GM19035 (cell line): ENCODE measurements around the gene EFNA3.

ENCODE experiments used
- ATAC-seq: cut with Tn5 transposase; IDR thresholded peaks from one replicate; pipeline ENCODE4 v1.9.1; 2021; ENCODE audit not compliant: unreplicated experiment

Gene EFNA3

DNA sequence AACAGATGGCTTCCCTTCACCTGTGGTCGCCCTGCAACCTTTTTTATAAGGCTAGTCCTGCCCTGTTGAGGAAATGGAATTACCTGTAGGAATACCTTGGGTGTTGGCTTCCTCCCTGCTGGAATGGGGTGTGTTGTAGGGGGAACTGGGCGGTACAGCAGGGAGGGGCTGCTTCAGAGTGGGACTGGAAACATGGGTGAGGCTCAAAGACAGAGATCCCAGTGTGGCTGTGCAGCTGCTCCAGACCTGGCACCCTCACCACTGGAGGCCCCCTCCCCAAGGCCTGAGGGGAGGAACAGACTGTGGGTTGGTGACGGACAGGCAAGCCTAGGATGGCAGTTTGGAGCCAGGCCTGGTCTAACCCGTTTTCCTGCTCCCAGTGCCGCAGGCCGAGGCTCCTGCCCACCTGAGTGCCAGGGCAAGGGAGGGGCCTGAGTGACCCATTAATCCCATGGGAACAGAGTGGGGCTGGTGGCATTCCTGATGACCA is 4.5 kb downstream of the EFNA3 start:
- no peak for ATAC-seq

DNA sequence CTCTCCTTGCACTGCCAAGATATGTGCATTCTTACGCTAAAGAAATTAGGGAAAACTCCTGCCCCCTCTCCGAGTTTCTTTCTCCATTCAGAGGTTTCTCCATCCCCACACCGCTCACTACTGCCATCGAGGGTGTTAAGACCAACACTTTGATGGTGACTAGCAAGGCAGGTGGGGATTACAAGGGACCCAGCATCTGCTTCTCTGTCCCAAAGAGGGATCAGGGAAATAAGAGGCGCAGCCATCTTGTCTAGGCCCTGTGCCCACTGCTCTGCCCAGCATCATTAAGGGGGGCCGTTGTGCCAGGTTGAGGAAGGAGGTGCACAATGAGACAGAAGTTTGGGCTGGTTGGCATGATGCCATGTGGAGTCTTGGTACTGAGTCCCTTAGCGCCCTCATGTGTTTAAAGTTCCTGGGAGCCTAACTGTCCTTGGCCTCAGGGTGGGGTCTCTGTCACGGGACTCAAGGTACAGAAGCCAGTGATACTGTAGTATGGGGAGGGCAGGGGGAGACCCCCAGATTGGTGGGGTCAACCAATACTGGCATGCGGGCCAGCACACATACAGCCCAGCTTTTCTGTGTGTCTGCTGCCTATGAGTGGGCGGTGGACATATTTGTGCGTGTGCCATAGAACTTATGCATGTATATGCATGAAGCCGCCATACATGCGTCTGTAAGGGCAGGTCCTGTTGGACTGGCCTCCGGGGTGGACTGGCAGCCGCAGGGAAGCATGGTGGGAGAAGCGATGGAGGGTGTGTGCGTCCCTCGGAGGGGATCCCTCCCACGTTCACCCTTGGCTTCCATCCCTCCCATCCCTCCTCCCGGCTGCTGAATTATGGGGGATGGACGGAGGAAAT is 5.5 kb downstream of the EFNA3 start:
- ATAC-seq, result no peak

DNA sequence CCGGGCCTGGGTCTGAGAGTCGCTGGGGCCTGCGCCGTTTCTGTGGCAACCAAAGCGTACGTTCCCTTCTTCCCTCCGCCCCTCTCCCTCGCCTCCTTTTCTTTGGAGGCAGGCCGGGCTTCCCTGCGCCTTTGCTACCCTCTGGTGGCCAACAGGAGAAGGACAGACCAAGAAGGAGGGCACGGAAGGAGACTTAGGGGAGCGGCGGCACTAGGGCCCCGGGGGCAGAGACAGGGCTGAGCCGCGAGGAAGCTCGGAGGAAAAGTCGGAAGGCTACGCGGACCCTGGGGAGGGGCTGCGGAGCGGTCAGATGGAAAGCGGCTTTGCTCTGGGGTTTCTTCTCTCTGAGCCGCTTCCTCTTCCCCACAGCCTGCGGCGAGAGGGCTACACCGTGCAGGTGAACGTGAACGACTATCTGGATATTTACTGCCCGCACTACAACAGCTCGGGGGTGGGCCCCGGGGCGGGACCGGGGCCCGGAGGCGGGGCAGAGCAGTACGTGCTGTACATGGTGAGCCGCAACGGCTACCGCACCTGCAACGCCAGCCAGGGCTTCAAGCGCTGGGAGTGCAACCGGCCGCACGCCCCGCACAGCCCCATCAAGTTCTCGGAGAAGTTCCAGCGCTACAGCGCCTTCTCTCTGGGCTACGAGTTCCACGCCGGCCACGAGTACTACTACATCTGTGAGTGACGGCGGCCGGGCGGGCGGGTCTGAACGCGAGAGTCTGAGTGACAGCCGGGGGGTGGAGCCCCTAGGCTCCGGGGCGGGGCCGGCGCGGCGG is 6.3 kb downstream of the EFNA3 start:
- ATAC-seq, result peak; percentile 81

DNA sequence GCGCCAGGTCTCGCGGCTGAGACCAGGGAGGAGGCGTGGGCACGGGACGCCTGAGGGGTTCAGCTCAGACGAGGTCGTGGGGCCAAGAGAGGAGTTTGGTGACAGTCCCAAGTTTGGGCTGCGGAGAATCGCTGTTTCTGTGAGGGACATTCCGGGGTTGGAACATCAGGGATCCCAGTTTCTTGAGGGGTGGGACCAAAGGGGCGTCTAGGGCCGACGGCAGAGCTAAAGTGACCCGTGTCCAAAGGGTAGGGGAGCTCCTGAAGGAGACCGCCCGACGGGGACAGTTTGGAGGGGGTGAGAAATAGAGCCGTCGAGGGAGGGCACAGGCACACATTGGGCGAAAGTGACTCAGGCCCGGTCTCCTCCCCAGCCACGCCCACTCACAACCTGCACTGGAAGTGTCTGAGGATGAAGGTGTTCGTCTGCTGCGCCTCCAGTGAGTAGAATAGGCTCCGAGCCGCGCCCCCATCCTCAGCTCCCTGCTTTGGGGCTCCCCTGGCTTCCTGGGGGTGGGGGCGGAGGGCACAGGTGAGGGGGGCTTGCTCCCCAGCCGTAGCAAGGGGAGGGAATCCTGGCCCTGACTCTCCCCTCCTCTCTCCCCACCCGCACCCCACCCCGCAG is 7.0 kb downstream of the EFNA3 start:
- no peak for ATAC-seq

- no peak for ATAC-seq
Measured at GRCh38 chr1:155086128-155086741, 7.6 kb downstream of the EFNA3 start.

GRCh38 chr1:155086856-155087535 is 8.4 kb downstream of the EFNA3 start:
- no peak for ATAC-seq

DNA sequence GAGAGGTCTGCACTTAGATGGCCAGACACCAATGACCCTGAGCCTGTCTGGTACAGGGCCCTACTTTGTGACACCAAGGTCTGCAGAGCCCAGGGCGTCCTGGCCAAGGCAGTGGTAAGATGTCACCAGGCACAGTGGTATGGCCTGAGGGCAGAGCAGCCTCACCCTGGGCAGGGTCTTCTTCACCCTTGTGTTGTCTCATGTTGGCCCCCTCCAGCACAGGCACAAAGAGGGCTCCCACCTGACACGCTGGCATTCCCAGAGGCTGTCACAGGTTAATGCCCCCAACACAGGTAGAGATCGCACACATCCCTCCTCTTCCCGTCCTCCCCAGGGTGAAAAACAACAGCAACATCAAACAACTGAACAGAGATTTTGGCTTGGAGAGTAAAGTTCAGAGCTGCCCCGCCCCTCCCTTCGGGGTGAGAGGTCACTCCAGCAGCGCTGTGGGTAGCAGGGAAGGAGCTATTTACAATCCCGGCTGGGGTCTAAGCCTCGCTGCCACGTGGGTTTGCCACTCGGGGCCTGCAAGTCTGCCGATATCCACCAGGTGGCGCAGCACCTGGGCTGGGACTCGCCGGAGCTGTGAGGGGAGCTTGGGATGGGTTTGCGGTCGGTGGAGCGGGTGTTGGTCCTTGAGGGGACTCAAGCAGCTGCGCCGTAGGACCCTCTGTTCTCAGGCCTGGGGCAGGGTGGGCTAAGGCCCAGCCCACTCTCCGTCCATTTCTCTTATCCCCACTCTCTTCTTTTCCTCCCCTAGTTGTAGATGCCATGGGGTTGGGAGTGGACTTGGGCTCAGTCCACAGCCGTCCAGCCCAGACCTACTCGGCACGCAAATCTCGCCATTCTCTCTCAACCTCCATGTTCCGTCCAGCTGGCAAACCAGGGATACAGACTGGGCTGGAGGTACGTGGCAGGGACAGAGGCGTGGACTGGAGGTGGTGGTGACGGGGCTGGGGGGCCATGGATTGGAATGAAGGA is 12.7 kb downstream of the EFNA3 start:
- no peak for ATAC-seq

- ATAC-seq, result no peak
Measured at GRCh38 chr1:155092131-155092530, 13.5 kb downstream of the EFNA3 start.

GRCh38 chr1:155092641-155093040 is 14.0 kb downstream of the EFNA3 start:
- no peak for ATAC-seq

DNA sequence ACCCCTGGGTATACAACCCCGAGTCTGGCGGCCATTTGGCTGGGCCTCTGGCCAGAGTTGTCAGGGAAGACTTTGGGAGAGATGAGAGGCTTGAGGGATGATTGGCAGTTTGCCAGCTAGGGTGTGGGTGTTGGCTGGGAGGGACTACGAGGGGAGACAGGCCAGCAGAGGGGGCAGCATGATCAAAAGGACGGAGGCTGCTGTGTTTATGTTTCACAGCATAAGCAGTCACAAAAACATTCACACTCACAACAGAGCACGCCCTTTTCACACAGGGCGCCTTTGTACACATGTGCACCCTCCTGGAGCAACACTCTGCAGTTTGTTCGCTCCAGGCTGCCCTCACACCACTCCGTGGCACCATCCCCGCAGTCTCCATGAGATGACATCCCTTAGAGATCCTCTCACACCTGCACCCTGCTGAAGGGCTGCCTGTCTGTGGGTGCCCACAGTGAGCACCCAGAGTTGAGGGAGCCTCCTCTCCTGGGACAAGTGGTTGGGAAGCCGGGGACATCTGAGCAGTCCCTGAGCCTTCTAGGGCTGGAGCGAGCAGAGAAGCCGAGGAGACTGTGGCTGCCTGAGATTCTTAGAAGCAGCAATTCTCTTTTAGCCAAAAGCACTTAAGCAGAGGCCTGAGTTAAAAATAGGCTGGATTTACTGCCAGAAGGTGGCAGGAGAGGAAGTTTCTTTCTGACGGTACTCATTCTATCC is 15.4 kb downstream of the EFNA3 start:
- ATAC-seq, result no peak

DNA sequence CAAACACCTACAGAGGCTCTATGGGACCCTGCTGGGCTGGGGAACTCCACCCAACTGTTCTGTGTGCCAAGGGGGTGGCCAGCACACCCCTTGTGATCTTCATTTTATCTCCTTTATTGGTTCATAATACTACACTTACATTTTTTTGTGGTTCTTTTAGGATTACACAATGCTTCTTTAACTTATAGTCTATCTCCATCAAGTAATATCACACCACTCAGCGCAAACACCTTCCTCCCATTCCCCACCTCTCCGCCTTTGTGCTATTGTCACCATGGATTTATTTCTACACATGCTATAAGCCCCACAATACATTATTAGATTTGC is 15.9 kb downstream of the EFNA3 start:
- ATAC-seq, result no peak

GRCh38 chr1:155099331-155099730 is 20.7 kb downstream of the EFNA3 start:
- no peak for ATAC-seq

- ATAC-seq, result no peak
Measured at GRCh38 chr1:155103325-155103724, 24.7 kb downstream of the EFNA3 start.

GRCh38 chr1:155104605-155105534 is 26.2 kb downstream of the EFNA3 start:
- ATAC-seq, result no peak

DNA sequence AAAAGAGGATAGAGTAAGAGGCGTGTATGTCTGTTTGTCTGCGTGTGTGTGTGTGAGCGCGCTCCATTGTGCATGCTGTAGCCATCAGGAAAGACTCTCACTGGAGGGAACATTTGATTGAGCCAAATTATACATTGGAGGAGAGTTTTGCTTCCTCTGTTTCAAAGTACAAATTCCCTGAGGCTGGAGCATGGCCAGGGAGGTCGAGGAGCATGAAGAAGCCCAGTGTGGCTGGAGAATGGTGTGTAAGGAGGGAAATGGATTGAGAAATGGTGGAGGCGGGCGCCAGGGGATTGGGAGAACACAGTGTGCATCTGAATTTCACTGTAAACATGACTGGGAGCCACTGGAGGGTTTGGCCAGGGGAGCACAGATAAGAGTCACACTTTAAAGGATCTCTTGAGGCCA is 27.0 kb downstream of the EFNA3 start:
- ATAC-seq, result no peak

DNA sequence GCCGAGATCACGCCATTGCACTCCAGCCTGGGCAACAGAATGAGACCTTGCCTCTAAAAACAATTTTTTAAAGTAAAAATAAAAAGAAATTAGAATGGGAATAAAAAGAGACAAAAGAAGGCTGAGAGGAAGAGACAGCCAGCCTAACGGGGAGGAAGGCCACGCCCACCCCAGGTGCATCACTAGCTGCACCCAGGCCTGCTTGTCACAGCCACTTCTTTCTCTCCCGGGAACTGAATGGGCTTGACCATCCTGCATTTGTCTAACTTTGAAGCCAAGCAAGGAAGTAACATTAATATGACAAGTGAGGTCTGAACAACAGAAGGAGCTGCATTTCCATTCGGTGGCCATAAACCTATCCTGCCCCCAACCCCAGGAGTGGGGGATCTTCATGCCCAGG is 28.2 kb downstream of the EFNA3 start:
- no peak for ATAC-seq

DNA sequence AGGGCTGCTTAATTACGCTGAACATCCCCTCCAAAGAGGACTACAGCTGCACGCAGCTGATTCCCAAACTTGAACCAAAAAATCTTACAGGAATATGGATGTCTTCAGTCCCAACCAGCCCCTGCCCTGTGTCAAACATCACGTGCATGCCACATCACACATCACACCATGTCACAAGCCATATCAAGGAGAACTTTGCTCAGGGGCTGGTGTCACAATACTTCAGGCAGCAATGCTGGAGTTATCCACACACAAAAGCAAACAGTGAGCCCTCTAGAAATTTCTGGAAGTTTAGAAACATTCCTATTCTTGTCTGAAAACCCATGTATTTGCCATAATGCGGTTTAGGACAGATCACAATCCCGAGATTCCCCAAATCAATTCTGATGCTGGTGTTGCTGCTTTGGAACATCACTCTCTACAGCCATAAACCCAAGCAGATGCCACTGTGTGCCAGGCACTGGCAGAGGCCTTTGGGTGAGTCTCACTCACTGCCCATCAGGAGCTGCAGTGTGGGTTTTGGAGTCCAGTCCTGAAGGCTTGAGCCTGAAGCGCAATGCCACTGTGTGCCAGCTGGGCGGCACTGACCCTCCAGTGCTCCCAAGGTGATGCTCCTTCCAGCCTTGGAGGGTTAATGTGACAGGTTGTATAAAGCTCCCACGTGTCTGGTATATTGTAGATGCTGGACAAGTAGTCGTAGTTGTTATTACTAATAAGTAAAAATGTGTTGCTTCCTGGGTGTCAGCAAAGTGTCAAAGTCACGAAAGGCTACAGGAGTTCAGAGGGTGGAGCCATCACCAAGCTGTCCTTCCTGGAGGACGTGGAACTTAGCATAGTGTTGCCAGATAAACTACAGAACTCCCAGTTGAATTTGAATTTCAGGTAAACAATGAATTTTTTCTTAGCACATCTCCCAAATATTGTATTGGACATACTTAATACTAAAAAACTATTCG is 28.9 kb downstream of the EFNA3 start:
- no peak for ATAC-seq
